Right hindlimb (tissue), 1 donor: ENCODE data around the gene GCNA.
"Not testable (repeated sequence)": the region's sequence is repeated elsewhere in the genome, so short reads cannot be mapped to it uniquely, and the experiment has no call there.

Experiments used
- DNase-seq: peaks from one replicate; pipeline ENCODE4 v3.0.0-alpha.2; 2018

The GCNA gene

DNA sequence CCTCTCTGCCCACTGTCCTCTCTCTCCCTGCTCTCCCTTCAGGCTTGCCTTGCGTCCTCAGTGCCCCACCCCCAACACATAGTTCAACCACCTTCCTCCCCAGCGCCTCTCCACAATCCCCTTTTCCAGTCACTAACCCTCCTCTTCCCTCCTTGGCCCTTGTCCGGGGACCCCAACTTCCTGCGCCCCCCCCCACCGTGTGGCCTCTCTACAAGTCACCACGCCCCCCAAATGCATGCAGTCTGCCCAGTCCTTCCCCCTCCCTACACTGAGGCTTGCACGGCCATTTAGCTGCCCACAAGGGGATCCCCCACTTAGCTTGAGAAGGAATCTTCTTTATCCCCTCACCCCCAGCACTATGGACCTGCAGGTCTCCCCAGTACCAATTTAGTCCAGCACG is 39.5 kb downstream of the GCNA start:
- no peak for DNase-seq

GRCh38 chrX:71618303-71618721 is 40.1 kb downstream of the GCNA start, which contains the start of gene CXCR3:
CXCR3 (minus strand) TSS chrX:71618511; CDS start chrX:71618449, 62 bp downstream.
- DNase-seq: peak; percentile 33

- DNase-seq: no peak
Measured at GRCh38 chrX:71618787-71619186, 40.5 kb downstream of the GCNA start.

DNA sequence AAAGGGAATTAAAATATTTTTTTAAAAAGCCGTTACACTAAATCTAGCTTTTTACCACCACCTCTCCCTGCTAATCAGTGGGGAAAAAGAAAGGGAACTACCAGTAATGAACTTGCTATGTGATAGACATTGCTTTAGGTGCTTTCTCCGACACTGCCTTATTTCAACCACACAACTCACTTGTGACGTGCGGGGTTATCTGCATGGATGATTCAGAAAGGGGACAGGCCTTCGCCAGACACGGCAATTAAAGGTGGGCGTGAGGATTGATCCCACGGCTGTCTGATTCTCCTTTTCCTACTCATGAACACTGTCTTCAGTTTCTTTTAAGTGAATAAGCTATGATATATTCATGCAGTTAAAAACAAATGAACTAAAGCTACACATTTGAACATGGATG is 41.0 kb downstream of the GCNA start:
- no peak for DNase-seq

GRCh38 chrX:71619986-71620385 is 41.7 kb downstream of the GCNA start:
- no peak for DNase-seq

- peak; percentile 32 for DNase-seq
Measured at GRCh38 chrX:71621603-71622002, 43.4 kb downstream of the GCNA start.

DNA sequence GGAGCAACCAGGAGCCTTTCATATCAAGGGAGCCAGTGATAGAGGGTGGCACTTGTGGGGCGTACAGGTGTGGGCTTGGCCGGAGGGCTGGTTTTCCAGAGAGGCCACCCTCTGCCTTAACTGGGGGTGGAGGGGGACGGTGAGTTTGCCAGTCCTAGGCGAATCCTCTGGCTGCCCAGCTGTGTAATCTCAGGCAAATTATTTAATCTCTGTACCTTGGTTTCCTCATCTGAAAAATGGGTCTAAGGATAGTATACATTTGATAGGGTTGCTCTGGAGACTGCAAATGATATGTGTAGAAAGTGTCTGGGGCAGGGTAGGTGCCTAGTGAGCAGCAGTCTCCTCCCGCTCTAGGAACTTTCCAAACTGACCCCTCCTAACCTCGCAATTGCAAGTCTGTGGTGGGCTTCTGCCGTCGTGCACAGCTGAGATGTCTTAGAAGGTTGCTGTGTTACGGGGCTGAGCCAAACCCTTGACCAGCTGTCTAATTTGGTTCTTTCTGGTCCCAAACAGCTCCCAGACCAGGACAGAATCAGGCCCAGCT is 43.9 kb downstream of the GCNA start:
- no peak for DNase-seq

DNA sequence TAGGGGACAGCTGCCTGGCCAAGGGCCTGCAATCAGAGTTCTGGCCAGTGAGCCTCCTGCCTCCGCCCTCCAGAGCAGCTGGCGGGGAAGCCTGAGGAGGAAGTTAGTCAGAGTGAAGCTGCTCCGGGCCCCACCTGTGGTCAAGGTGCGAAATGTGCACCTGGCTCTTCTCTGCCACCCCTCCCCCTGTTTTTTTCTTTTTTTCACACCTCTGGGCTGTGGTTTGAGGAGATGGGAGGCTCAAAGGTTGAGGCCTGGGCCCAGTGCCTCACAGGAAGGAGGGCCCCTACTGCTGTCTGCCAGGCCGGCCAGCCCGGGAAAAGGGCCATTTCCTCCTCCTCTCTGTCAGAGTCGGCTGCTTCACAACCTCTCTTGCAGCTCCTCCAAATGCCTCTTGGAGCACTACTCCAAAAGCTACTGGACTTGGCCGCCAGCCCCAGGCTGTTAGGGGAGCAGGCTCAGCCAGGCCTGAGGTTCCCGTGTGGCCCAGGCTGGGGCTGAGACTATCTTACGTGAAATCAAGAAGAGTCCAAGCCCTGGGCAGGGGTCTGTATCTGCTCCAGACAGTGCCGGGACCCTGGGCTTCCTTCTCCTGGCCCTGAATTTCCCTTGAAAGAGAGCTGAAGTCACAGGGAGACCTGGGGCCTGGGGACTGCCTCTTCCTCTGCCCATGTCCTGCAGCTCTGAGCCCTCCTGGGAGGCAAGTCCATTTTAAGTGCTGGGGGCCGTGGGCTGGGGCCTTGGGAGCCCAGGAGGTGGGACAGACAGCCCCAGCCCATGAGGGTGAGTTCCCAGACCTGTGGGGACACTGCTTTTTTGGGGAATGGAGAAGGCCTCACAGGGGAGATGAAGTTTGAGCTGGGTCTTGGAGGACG is 44.6 kb downstream of the GCNA start:
- peak; percentile 88 for DNase-seq

GRCh38 chrX:71623714-71624113 is 45.5 kb downstream of the GCNA start:
- no peak for DNase-seq

DNA sequence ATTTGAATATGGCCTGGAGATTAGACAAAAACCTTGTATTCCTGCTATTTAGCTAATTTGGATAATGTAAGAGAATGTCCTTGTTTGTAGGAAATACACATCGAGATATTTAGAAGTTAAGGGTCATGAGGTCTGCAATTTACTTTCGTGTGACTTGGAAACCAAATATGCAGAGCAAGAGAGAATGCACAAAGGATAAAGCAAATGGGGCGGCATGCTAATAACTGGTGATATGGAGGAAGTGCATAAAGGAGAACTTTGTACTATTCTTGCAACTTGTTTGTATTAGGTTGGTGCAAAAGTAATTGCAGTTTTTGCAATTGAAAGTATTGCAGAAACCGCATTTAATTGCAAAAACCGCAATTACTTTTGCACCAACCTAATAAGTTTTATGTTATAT is 47.2 kb downstream of the GCNA start:
- DNase-seq: no peak

DNA sequence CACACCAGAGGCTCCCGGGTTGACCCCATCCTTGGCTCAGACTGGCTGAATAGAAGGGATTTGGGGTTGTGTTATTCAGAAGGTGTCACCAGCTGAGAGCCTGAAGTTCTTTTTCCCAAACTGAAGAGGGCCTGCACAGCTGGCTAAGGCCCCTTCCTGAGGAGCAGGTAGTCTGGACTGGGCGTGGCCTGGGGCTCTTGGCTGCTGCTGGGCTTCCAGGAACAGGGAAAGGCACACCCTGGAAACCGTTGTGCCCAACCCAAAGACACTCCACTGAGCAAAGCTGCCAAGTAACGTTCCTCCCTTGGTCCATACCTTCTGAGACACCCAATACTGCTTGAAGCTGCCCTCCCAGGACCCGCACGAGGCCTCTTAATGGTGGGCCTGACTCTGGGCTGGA is 48.3 kb downstream of the GCNA start:
- no peak for DNase-seq

GRCh38 chrX:71627588-71628404 is 49.6 kb downstream of the GCNA start:
- DNase-seq: no peak

GRCh38 chrX:71629467-71629866 is 51.2 kb downstream of the GCNA start:
- no peak for DNase-seq

- DNase-seq: no peak
Measured at GRCh38 chrX:71632923-71633657, 54.9 kb downstream of the GCNA start.

GRCh38 chrX:71634366-71634765 is 56.1 kb downstream of the GCNA start:
- peak; percentile 61 for DNase-seq

DNA sequence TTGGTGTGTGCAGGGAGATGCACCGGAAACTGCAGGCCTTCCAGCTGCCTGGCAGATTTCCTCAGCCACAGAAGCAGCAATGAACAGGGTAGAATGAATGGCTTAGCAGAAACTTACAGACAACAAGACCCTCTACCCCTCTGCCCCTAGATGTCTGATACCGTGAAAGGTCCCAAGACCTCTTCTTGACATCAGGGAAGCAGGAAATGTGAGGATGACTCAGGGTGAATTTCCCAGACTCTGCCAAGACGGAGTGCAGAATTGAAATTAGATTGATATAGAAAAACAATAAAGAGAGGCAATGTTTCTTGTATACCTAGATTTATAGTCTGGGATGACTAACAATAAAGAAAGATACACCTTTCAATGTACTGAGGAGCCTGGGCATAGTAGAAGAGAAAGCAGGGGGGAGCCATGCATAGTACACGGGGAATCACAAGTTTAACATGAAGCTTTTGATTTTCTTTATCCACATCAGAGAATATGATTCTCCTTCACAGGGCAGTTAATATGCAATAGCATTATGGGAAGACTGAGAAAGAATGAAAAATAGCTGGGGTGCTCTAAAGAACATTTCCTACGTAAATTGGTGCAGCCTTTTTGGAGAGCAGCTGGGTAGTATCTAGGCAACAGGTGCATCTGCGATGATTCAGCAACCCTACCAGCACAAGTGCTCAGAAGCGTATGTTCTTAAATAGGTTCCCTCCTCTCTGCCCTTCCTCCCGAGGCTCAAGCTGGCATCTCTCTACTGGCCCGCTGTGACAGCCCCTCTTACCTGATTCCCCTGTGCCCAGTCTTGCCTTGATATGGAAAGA is 58.4 kb downstream of the GCNA start:
- DNase-seq: no peak

DNA sequence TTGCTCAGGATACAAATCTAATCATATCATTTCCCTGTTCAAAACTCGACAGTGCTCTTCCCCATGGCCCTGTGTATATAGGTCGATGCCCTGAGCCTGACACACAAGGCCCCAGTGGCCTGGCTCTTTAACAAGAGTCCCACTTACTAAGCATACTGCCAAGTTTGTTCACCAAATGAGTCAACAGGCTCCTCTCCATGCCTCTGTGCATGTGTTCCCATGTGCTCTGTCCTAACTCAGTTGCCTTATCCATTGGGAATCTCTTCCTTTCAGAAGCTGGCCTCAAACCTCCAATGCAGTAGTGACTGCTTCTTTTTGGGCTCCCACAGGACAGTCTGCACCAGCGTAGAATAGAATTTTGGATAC is 59.0 kb downstream of the GCNA start:
- DNase-seq: no peak

GRCh38 chrX:71637848-71638247 is 59.6 kb downstream of the GCNA start:
- no peak for DNase-seq

- no peak for DNase-seq
Measured at GRCh38 chrX:71638409-71638808, 60.2 kb downstream of the GCNA start.

GRCh38 chrX:71640002-71640401 is 61.8 kb downstream of the GCNA start:
- DNase-seq: no peak

GRCh38 chrX:71644406-71644805 is 66.2 kb downstream of the GCNA start:
- DNase-seq: not testable (repeated sequence)

GRCh38 chrX:71650333-71650969 is 72.2 kb downstream of the GCNA start:
- no peak for DNase-seq
